HFF-Myc (cell line): ENCODE data around the gene TRIP10.

Source experiments
- DNase-seq: peaks from one replicate; pipeline ENCODE4 v3.0.0-alpha.2; 2011; ENCODE audit warnings: low read depth; ENCODE audit errors: extremely low read depth
- H3K4me3 ChIP-seq: replicated peaks from 2 replicates; pipeline ENCODE4 v1.5.1; 2011; ENCODE audit warnings: low read depth, mild to moderate bottlenecking, control low read depth, low read length
- TF ChIP-seq, protein P1 (sequence below): IDR thresholded peaks from 2 replicates; pipeline ENCODE4 v1.5.1; 2012; ENCODE audit warnings: mild to moderate bottlenecking, low read depth, low read length, control low read depth; ENCODE audit errors: missing control alignments

TRIP10 gene

DNA sequence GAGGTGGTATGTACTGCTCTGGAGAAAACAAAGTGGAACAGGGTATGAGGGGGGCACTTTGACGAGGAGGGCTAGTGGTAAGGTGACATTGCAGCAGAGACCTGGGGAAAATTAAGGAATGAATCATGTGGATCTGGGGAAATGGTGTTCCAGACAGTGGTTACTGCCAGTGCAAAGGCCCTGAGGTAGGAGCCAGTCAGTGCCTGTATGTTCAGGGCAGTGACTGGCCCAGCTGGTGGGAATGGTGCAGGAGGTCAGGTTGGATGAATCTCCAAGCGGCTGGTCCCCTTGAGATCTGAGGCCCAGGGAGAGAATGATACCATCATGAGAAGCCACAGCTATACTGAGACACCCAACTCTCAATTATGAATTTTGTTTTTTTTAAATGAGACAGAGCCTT is 38.0 kb downstream of the TRIP10 start:
- TF ChIP-seq, protein P1, sequence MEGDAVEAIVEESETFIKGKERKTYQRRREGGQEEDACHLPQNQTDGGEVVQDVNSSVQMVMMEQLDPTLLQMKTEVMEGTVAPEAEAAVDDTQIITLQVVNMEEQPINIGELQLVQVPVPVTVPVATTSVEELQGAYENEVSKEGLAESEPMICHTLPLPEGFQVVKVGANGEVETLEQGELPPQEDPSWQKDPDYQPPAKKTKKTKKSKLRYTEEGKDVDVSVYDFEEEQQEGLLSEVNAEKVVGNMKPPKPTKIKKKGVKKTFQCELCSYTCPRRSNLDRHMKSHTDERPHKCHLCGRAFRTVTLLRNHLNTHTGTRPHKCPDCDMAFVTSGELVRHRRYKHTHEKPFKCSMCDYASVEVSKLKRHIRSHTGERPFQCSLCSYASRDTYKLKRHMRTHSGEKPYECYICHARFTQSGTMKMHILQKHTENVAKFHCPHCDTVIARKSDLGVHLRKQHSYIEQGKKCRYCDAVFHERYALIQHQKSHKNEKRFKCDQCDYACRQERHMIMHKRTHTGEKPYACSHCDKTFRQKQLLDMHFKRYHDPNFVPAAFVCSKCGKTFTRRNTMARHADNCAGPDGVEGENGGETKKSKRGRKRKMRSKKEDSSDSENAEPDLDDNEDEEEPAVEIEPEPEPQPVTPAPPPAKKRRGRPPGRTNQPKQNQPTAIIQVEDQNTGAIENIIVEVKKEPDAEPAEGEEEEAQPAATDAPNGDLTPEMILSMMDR: no peak
- H3K4me3 ChIP-seq: no peak overlapping the region
- DNase-seq: no peak

- no peak for DNase-seq
- TF ChIP-seq, protein P1: no peak
Observed at GRCh38 chr19:6778386-6778785, 38.9 kb downstream of the TRIP10 start.

GRCh38 chr19:6779206-6779605 is 39.7 kb downstream of the TRIP10 start:
- TF ChIP-seq, protein P1: no peak
- DNase-seq: no peak
- H3K4me3 ChIP-seq: no peak overlapping the region

More at GRCh38 chr19:6778386-6778785, 38.9 kb downstream of the TRIP10 start:
- no peak overlapping the region for H3K4me3 ChIP-seq

GRCh38 chr19:6787393-6787792 is 47.9 kb downstream of the TRIP10 start:
- DNase-seq: no peak
- TF ChIP-seq, protein P1: no peak
- no peak overlapping the region for H3K4me3 ChIP-seq

DNA sequence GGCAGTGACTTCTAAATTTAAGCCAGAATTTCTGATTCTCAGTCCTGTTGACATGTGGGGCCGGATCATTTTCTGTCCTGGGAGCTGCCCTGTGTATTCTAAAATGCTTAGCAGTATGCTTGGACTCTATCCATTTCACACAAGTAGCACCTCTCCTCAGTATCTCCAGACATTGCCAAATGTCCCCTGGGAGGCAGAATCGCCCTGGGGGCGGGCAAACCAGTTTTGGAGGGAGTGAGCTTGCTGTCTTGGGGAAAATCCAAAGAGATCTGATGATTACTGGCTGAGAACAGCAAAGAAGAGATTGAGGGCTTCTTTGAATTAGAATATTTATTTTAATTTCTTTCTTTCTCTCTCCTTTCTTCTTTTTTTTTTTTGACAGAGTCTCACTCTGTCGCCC is 49.4 kb downstream of the TRIP10 start:
- no peak for DNase-seq
- no peak overlapping the region for H3K4me3 ChIP-seq
- TF ChIP-seq, protein P1: no peak

- TF ChIP-seq, protein P1: no peak
- H3K4me3 ChIP-seq: no peak overlapping the region
- DNase-seq: no peak
Observed at GRCh38 chr19:6790194-6791128, 51.0 kb downstream of the TRIP10 start.

DNA sequence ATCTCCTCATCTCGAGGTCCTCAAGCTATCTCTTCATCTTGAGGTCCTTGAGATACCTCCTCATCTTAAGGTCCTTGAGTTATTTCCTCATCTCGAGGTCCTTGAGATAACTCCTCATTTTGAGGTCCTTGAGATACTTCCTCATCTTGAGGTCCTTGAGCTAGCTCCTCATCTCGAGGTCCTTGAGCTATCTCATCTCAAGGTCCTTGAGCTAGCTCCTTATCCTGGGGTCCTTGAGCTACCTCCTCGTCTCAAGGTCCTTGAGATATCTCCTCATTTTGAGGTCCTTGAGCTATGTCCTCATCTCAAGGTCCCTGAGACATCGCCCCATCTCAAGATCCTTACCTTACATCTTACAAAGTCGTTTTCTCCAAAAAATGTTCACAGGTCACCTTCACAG is 51.8 kb downstream of the TRIP10 start:
- TF ChIP-seq, protein P1: no peak
- H3K4me3 ChIP-seq: no peak overlapping the region
- DNase-seq: no peak
